Natural killer cell (primary cell): ENCODE results near the gene KRT222. TPM values are rescaled to one million over a fixed set of nuclear protein-coding genes. Genes with fewer than 3 reads are reported as not detected.
A peak's percentile ranks its signal among the peaks of the same experiment; 100 is the strongest.

Experiments
- ATAC-seq, 3 donors: fragments of 150-1000 bp in 2 of 3; fragments of 200-7000 bp in 1 of 3; cut with Tn5 transposase; 1 replicate in 1 of 3; 2 replicates in 2 of 3; pipeline ENCODE4 v1.10.0; 2021; ENCODE audit warnings: mild to moderate bottlenecking in 2 of 3, moderate library complexity in 2 of 3
- DNase-seq, 2 donors: peaks; one replicate each; pipeline versions ENCODE4 v3.0.0 to v3.0.0-alpha.2; 2013 to 2021; ENCODE audit warnings: mixed read lengths in 1 of 2
- H3K27ac ChIP-seq: one replicate; pipeline ENCODE4 v1.5.1; 2013; ENCODE audit warnings: mild to moderate bottlenecking, low read length
- H3K27me3 ChIP-seq: one replicate; pipeline ENCODE4 v1.6.1; 2013; ENCODE audit warnings: low read length; ENCODE audit not compliant: control insufficient read depth, insufficient read depth
- H3K36me3 ChIP-seq: one replicate; pipeline ENCODE4 v1.6.1; 2013; ENCODE audit warnings: low read length; ENCODE audit not compliant: control insufficient read depth, insufficient read depth
- H3K4me1 ChIP-seq: one replicate; pipeline ENCODE4 v1.6.1; 2013; ENCODE audit warnings: low read length; ENCODE audit not compliant: control insufficient read depth, insufficient read depth
- H3K4me3 ChIP-seq: one replicate; pipeline ENCODE4 v1.5.1; 2013; ENCODE audit warnings: low read length
- H3K9me3 ChIP-seq: one replicate; pipeline ENCODE4 v1.6.1; 2013; ENCODE audit warnings: low read length; ENCODE audit not compliant: control insufficient read depth, insufficient read depth
- H3K27ac Mint-ChIP-seq, 2 donors: one replicate each; pipeline ENCODE4 v1.8.0; 2022; ENCODE audit warnings: mild to moderate bottlenecking in 2 of 2, mixed read lengths in 2 of 2, moderate library complexity in 1 of 2
- H3K27me3 Mint-ChIP-seq, 2 donors: one replicate each; pipeline ENCODE4 v1.8.0; 2022; ENCODE audit warnings: low read depth in 2 of 2, mixed read lengths in 2 of 2
- H3K36me3 Mint-ChIP-seq: one replicate; pipeline ENCODE4 v1.8.0; 2022; ENCODE audit warnings: mixed read lengths
- H3K4me1 Mint-ChIP-seq, 2 donors: one replicate each; pipeline ENCODE4 v1.8.0; 2022; ENCODE audit warnings: mixed read lengths in 2 of 2
- H3K4me3 Mint-ChIP-seq: one replicate; pipeline ENCODE4 v1.8.0; 2022; ENCODE audit warnings: mild to moderate bottlenecking, moderate library complexity, mixed read lengths
- H3K9me3 Mint-ChIP-seq, 2 donors: one replicate each; pipeline ENCODE4 v1.8.0; 2022; ENCODE audit warnings: mixed read lengths in 2 of 2
- CTCF ChIP-seq: fragments of 200-600 bp; IDR thresholded peaks from one replicate; pipeline ENCODE4 v1.8.0; 2022; ENCODE audit warnings: antibody characterized with exemption
- WGBS: methylation state at CpG from one replicate; pipeline ENCODE4 v1.1.7; 2013; ENCODE audit warnings: missing lambda C conversion rate; ENCODE audit not compliant: insufficient coverage; 5-methylcytosine and 5-hydroxymethylcytosine counted together
- intact Hi-C: fragments of 100-400 bp; cut with micrococcal nuclease; formaldehyde crosslinking; loops from one replicate; pipeline ENCODE4 v1.14.2; 2022
- total RNA-seq, 4 donors: library from RNA; stranded (reverse); fragments of 120-200 nt in 1 of 4; gene quantifications; one replicate each; pipeline versions ENCODE4 v1.2.3 to v1.2.4, GENCODE V29; 2013 to 2022

Gene KRT222
- total RNA-seq, 3 donors from 2014 or later (not counting 1 experiment from before 2014, with no cell fraction given) = not detected

- Mint-ChIP-seq H3K9me3 (no peaks in the 10 kb centered on the region), H3K27me3 (peaks cover 0 to 3% of the 10 kb centered on the region in 2 donors), H3K36me3 (no peaks in the 10 kb centered on the region), H3K4me1 (peaks cover 43% of the 10 kb centered on the region in 2 donors), H3K4me3 (no peak overlapping the region), H3K27ac (peak overlapping the region; percentile 34 to 70)
- no peak for ATAC-seq
- WGBS = 65% methylated on average over 6 of the region's 6 CpGs
- intact Hi-C loops = loop anchor here (5.0 kb wide), 1 partner anchor 42 kb away; the partner anchor contains the start of gene SMARCE1
- H3K4me1 ChIP-seq = peaks cover 63% of the 10 kb centered on the region
- H3K36me3 ChIP-seq = no peaks in the 10 kb centered on the region
- no peak for TF ChIP-seq CTCF
- H3K4me3 ChIP-seq = no peak overlapping the region
- H3K27ac ChIP-seq = peak overlapping the region; percentile 34
- peak in 1 of 2 donors; percentile 79 for DNase-seq
- no peaks in the 10 kb centered on the region for H3K27me3 ChIP-seq
- no peaks in the 10 kb centered on the region for H3K9me3 ChIP-seq
These were observed 59.7 kb downstream of the KRT222 start for GRCh38 chr17:40605306-40605705.

Other genes with a start within 250 kb of the KRT222 start
- 1 to 10 TPM; 2.0 to 6.4 (median 4.6) TPM for gene TOP2A, start 247.3 kb downstream of the KRT222 start, total RNA-seq
- gene IGFBP4, start 221.7 kb downstream of the KRT222 start, total RNA-seq = 1 to 10 TPM; 2.1 to 8.1 (median 2.8) TPM
- 1 to 10 TPM in 1 of 3 donors, under 1 TPM in 2; 0.65 to 1.8 (median 0.94) TPM for gene TNS4, start 163.6 kb downstream of the KRT222 start, total RNA-seq
- 1 to 10 TPM; 3.2 to 8.0 (median 6.6) TPM for gene CCR7, start 99.7 kb downstream of the KRT222 start, total RNA-seq
- 100 to 1,000 TPM in 2 of 3 donors, 10 to 100 TPM in 1; 87.8 to 102 (median 101) TPM for gene SMARCE1, start 17.4 kb downstream of the KRT222 start, total RNA-seq
- not detected for gene KRT24, start 38.6 kb upstream of the KRT222 start, total RNA-seq
- gene KRT25, start 90.2 kb upstream of the KRT222 start, total RNA-seq = not detected
- gene KRT26, start 107.0 kb upstream of the KRT222 start, total RNA-seq = not detected
- not detected for gene KRT27, start 117.4 kb upstream of the KRT222 start, total RNA-seq
- gene KRT28, start 134.8 kb upstream of the KRT222 start, total RNA-seq = not detected
- gene KRT10, start 157.4 kb upstream of the KRT222 start, total RNA-seq = 10 to 100 TPM; 23.6 to 35.9 (median 25.5) TPM
- not detected for gene KRT12, start 202.0 kb upstream of the KRT222 start, total RNA-seq
- not detected for gene KRT20, start 220.1 kb upstream of the KRT222 start, total RNA-seq